BLaER1 (cell line): Measurements from ENCODE around the gene HMGN4.
"Not testable (repeated sequence)": the region's sequence is repeated elsewhere in the genome, so short reads cannot be mapped to it uniquely, and the experiment has no call there.

Experiments used
- H3K27ac ChIP-seq: shearing (Covaris generic); formaldehyde crosslinking; 2 replicates; pipeline ENCODE4 v1.8.1; 2022
- H3K27me3 ChIP-seq: shearing (Covaris generic); formaldehyde crosslinking; 2 replicates; pipeline ENCODE4 v1.8.1; 2022
- H3K36me3 ChIP-seq: shearing (Covaris generic); formaldehyde crosslinking; 2 replicates; pipeline ENCODE4 v1.8.1; 2022
- H3K4me1 ChIP-seq: shearing (Covaris generic); formaldehyde crosslinking; 2 replicates; pipeline ENCODE4 v1.8.1; 2022
- H3K4me2 ChIP-seq: shearing (Covaris generic); formaldehyde crosslinking; 2 replicates; pipeline ENCODE4 v1.8.1; 2022
- H3K4me3 ChIP-seq: shearing (Covaris generic); formaldehyde crosslinking; 2 replicates; pipeline ENCODE4 v1.8.1; 2022
- H3K9ac ChIP-seq: shearing (Covaris generic); formaldehyde crosslinking; 2 replicates; pipeline ENCODE4 v1.8.1; 2022
- H3K9me3 ChIP-seq: shearing (Covaris generic); formaldehyde crosslinking; 2 replicates; pipeline ENCODE4 v1.8.1; 2022
- H4K20me1 ChIP-seq: shearing (Covaris generic); formaldehyde crosslinking; 2 replicates; pipeline ENCODE4 v1.8.1; 2022
- Cebpa-rat ChIP-seq: shearing (Covaris generic); IDR thresholded peaks from 2 replicates; pipeline ENCODE4 v1.8.1; 2022

HMGN4 gene

DNA sequence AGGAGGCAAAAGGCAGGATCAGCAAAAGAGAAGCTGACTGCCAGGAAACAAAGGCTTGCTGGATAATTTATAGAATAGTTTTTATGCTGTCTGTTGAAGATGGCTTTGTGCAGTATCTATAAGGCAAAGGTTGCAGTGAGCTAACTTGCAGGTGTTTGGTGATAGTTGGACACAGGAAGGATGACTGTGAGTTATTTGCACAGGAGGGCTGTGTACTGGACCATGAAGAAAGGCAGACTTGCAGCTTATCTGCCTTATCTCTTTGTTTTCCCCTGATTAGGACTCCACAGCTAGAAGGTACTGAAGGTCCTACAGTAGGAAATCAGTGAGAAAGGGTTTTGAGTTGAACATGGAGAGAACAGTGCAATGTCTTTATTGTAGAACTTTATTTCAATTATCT is 36.0 kb upstream of the HMGN4 start:
- no peaks in the 10 kb centered on the region for H3K27me3 ChIP-seq
- H3K4me2 ChIP-seq, result peak overlapping the region; percentile 61
- 0 out of 2 replicates have a peak overlapping the region, but pooled peaks have one; percentile 5 for H3K9ac ChIP-seq
- no peak for TF ChIP-seq Cebpa-rat
- no peak overlapping the region for H3K4me3 ChIP-seq
- H3K4me1 ChIP-seq, result peaks cover 26% of the 10 kb centered on the region
- H4K20me1 ChIP-seq, result no peaks in the 10 kb centered on the region
- H3K9me3 ChIP-seq, result no peaks in the 10 kb centered on the region
- H3K27ac ChIP-seq, result no peak overlapping the region
- H3K36me3 ChIP-seq, result no peaks in the 10 kb centered on the region

- TF ChIP-seq Cebpa-rat, result no peak
- H3K4me1 ChIP-seq, result peaks cover 26% of the 10 kb centered on the region
- H3K36me3 ChIP-seq, result no peaks in the 10 kb centered on the region
- H3K4me2 ChIP-seq, result peak overlapping the region; percentile 61
- no peaks in the 10 kb centered on the region for H4K20me1 ChIP-seq
- H3K9me3 ChIP-seq, result no peaks in the 10 kb centered on the region
- H3K9ac ChIP-seq, result no peak overlapping the region
- H3K4me3 ChIP-seq, result no peak overlapping the region
- no peak overlapping the region for H3K27ac ChIP-seq
- H3K27me3 ChIP-seq, result no peaks in the 10 kb centered on the region
Measured at GRCh38 chr6:26502626-26503025, 35.5 kb upstream of the HMGN4 start.

DNA sequence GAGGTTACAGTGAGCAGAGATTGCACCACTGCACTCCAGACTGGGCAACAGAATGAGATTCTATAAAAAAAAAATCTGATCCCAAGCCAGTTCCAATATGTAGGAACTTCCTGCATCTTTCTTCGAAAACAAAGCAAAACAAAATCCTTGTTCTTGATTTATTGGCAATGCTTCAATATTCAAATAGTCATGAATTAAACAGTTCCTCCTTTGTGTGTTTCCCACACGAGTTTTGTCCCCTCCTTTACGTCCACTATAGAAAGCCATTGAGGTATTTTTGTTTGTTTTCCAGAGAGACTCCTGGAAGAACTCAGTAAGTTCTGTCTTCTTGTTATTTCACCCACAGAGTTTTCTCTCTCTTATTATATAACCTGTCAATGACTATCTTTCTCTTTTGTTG is 30.5 kb upstream of the HMGN4 start:
- no peaks in the 10 kb centered on the region for H4K20me1 ChIP-seq
- no peaks in the 10 kb centered on the region for H3K36me3 ChIP-seq
- no peaks in the 10 kb centered on the region for H3K9me3 ChIP-seq
- no peak overlapping the region for H3K4me3 ChIP-seq
- no peak for TF ChIP-seq Cebpa-rat
- no peak overlapping the region for H3K27ac ChIP-seq
- H3K9ac ChIP-seq, result no peak overlapping the region
- H3K4me1 ChIP-seq, result peaks cover 3% of the 10 kb centered on the region
- H3K27me3 ChIP-seq, result no peaks in the 10 kb centered on the region
- H3K4me2 ChIP-seq, result no peak overlapping the region

DNA sequence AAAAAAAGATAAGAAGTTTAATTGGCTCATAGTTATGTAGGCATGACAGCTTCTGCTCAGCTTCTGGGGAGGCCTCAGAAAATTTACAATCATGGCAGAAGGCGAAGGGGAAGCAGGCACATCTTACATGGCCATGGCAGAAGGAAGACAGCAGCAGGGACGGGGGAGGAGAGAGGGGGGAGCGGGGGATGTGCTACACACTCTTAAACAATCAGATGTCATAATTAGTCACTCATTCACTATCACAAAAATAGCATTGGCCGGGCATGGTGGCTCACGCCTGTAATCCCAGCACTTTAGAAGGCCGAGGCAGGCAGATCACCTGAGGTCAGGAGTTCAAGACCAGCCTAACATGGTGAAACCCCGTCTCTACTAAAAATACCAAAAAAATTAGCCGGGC is 27.1 kb upstream of the HMGN4 start:
- H3K27ac ChIP-seq, H3K4me2 ChIP-seq, H3K4me1 ChIP-seq, H3K36me3 ChIP-seq, H3K4me3 ChIP-seq, H3K9me3 ChIP-seq, H3K27me3 ChIP-seq, H3K9ac ChIP-seq, H4K20me1 ChIP-seq: not testable (repeated sequence)

DNA sequence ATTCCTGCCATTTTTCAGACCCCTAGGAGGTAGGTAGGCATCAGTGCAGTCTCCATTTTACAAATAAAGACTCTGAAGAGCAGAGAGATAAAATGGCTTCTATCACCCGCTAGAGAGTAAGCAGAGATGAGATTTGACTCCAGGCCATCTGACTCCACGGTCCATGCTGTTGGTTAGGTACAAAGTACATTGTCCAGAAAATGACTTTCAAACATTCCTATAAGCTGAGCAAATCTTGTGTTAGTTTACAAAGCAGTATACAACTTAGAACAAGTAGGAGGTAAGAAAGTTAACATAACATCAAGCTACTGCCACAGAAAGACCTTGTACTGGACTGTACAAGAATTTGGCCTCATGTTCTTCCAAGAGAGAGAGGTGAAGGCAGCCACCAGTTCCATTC is 23.2 kb upstream of the HMGN4 start:
- Histone ChIP-seq H3K9ac (no peak overlapping the region), H3K9me3 (no peaks in the 10 kb centered on the region), H3K4me1 (peaks cover 1% of the 10 kb centered on the region), H3K27me3 (no peaks in the 10 kb centered on the region), H3K36me3 (no peaks in the 10 kb centered on the region), H3K4me2 (no peak overlapping the region), H3K4me3 (no peak overlapping the region), H4K20me1 (no peaks in the 10 kb centered on the region), H3K27ac (no peak overlapping the region)
- no peak for TF ChIP-seq Cebpa-rat

DNA sequence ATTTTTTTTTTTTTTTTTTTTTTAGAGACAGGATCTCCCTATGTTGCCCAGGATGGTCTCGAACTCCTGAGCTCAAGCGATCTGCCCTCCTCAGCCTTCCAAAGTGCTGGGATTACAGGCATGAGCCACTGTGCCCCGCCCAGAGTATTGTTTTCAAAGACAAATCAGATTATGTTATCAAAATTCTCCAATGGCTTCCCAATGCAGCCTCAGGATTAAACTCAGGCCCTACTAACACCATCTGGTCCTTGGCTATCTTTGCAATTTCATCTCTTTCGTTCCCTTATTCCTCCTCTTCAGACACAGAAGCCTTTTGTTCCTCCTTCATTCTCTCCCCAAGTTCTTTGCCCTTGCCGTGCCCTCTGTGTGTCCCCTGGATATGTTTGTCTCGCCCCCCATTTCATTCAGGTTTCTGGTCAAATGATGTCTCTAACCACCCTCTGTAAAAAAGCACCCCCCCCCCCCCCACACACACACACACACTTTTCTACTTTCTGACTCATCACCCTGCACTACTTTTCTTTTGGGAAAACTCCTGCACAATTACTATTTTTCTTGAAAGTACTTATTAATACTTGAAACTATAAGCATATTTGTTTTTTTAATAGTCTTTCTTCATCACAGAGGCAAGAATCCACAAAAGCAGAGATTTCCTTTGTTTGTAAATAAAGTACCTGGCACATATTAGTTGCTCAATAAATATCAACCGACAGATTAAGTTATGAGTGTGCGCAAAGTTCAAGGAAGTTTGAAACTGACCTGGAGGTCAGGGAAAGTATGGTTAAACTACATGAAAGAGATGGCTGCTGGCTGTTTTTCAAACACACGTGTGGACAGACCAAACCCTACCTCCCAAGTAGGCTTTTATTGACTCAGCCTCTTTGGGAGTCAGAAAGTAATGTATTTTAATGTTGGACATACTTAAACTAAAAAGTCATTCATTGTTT is 21.4 kb upstream of the HMGN4 start:
- TF ChIP-seq Cebpa-rat, result no peak
- Histone ChIP-seq H3K4me2 (no peak overlapping the region), H3K9ac (no peak overlapping the region), H3K27me3 (no peaks in the 10 kb centered on the region), H3K9me3 (no peaks in the 10 kb centered on the region), H3K36me3 (no peaks in the 10 kb centered on the region), H4K20me1 (no peaks in the 10 kb centered on the region), H3K4me1 (peaks cover 7% of the 10 kb centered on the region), H3K27ac (no peak overlapping the region), H3K4me3 (no peak overlapping the region)

DNA sequence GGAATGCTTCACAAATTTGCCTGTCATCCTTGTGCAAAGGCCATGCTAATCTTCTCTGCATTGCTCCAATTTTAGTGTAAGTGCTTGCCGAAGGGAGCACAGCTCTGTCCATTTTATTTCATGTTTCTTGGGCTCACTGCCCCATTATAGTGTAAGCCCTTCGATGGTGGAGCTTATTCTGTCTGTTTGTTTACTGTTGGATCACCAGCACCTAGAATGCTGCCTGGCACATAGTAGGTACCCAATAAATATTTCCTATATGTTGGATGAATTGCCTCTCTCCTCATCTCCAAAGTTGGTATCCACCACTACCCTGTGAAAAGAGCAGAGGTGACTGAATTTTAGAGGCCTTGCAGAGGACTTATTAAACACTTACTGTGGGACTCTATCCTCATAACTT is 18.8 kb upstream of the HMGN4 start:
- Histone ChIP-seq H3K27ac (no peak overlapping the region), H3K9me3 (no peaks in the 10 kb centered on the region), H3K27me3 (no peaks in the 10 kb centered on the region), H3K4me1 (peaks cover 33% of the 10 kb centered on the region), H3K4me3 (no peak overlapping the region), H3K36me3 (no peaks in the 10 kb centered on the region), H4K20me1 (no peaks in the 10 kb centered on the region), H3K4me2 (no peak overlapping the region), H3K9ac (no peak overlapping the region)
- TF ChIP-seq Cebpa-rat, result no peak

DNA sequence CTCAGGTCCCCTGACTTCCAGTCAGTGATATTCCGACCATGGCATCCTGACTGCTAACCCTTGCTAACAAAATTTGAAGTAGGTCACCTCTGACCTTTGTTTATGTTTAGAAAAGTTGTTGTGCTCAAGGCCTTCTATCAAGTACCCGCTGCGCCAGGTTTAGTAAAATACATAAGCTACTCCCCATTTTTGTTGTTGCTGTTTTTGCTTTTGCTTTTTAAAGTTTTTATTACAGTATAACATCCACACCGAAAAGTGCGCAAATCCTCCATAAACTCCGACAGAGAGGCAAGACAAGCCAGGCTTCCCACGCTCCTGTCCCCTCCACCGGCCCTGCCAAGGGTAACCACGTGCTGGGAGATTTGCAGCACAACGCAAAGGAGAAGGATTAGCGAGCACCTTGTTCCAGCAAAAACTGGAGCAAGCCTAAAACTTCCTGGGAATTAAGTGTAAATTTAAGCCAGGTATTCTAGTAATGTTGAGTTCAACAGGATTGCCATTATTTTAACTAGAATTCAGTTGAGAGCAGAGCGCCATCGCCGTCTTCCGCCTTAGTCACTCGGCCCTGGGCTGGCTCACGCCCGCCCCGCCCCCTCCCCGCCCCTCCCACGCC is 17.8 kb upstream of the HMGN4 start:
- peak overlapping the region; percentile 78 for H3K4me2 ChIP-seq
- no peak for TF ChIP-seq Cebpa-rat
- peak overlapping the region; percentile 58 for H3K4me3 ChIP-seq
- no peaks in the 10 kb centered on the region for H3K9me3 ChIP-seq
- no peaks in the 10 kb centered on the region for H3K27me3 ChIP-seq
- H3K27ac ChIP-seq, result peak overlapping the region; percentile 77
- H3K4me1 ChIP-seq, result peaks cover 35% of the 10 kb centered on the region
- peak overlapping the region; percentile 64; the same call in 1 of the 2 replicates for H3K9ac ChIP-seq
- no peaks in the 10 kb centered on the region for H4K20me1 ChIP-seq
- no peaks in the 10 kb centered on the region for H3K36me3 ChIP-seq

- Histone ChIP-seq H3K27ac (peak overlapping the region; percentile 95), H4K20me1 (no peaks in the 10 kb centered on the region), H3K4me3 (peak overlapping the region; percentile 69), H3K4me1 (peaks cover 35% of the 10 kb centered on the region), H3K36me3 (no peaks in the 10 kb centered on the region), H3K9ac (peak overlapping the region; percentile 91), H3K27me3 (no peaks in the 10 kb centered on the region), H3K9me3 (no peaks in the 10 kb centered on the region), H3K4me2 (peak overlapping the region; percentile 82)
- no peak for TF ChIP-seq Cebpa-rat
Measured at GRCh38 chr6:26520850-26521599, 17.1 kb upstream of the HMGN4 start.
